Measurements from ENCODE around the gene IFITM1. TPM values are rescaled to one million over a fixed set of nuclear protein-coding genes. Genes with fewer than 3 reads are reported as not detected.
A peak's percentile ranks its signal among the peaks of the same experiment; 100 is the strongest.
"Not testable (repeated sequence)": the region's sequence is repeated elsewhere in the genome, so short reads cannot be mapped to it uniquely, and the experiment has no call there.

Gene IFITM1
- total RNA-seq: 100 to 1,000 TPM in 1 of 6 donors, 10 to 100 TPM in 5; 16.8 to 119 (median 74.5) TPM

DNA sequence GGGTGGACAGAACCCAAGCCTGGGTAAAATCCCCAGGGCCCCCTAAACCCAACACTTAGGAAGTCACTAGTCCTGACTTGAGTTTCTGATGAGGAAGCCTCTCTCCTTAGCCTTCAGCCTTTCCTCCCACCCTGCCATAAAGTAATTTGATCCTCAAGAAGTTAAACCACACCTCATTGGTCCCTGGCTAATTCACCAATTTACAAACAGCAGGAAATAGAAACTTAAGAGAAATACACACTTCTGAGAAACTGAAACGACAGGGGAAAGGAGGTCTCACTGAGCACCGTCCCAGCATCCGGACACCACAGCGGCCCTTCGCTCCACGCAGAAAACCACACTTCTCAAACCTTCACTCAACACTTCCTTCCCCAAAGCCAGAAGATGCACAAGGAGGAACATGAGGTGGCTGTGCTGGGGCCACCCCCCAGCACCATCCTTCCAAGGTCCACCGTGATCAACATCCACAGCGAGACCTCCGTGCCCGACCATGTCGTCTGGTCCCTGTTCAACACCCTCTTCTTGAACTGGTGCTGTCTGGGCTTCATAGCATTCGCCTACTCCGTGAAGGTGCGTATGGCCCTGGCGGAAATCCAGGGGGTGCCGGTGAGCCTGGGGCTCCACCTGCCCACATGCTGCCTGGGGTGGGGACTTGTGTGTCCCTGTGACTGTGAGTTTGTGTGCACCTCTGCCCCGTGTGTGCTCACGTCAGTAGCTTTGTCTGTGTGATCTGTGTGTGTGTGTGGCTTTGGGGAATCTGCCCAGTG, at the start of gene IFITM1:
IFITM1 (plus strand) TSS at position 254 of the 767 bp plus-strand sequence; CDS start at position 385, 131 bp downstream.
- Histone ChIP-seq H3K4me3 (peak within 1 kb of the TSS; percentile 42 to 67 (median 47)), H3K27ac (peak within 1 kb of the TSS; percentile 85 to 97 (median 94)), H3K4me1 (peaks cover 42 to 69% (median 56%) of the 10 kb centered on the region in 4 donors), H3K9me3 (no peaks in the 10 kb centered on the region), H3K36me3 (no peaks in the 10 kb centered on the region), H3K27me3 (peaks cover 0 to 9% (median 0%) of the 10 kb centered on the region in 4 donors)
- TF ChIP-seq POLR2A (IDR thresholded peaks at IDR 0.05): peak in 3 of 4 donors; percentile 28 to 83 (median 67)
- no peak for TF ChIP-seq EP300 (IDR thresholded peaks at IDR 0.05)
- TF ChIP-seq POLR2AphosphoS5 (IDR thresholded peaks at IDR 0.05): peak; percentile 65 to 81
- TF ChIP-seq, protein P1, sequence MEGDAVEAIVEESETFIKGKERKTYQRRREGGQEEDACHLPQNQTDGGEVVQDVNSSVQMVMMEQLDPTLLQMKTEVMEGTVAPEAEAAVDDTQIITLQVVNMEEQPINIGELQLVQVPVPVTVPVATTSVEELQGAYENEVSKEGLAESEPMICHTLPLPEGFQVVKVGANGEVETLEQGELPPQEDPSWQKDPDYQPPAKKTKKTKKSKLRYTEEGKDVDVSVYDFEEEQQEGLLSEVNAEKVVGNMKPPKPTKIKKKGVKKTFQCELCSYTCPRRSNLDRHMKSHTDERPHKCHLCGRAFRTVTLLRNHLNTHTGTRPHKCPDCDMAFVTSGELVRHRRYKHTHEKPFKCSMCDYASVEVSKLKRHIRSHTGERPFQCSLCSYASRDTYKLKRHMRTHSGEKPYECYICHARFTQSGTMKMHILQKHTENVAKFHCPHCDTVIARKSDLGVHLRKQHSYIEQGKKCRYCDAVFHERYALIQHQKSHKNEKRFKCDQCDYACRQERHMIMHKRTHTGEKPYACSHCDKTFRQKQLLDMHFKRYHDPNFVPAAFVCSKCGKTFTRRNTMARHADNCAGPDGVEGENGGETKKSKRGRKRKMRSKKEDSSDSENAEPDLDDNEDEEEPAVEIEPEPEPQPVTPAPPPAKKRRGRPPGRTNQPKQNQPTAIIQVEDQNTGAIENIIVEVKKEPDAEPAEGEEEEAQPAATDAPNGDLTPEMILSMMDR (IDR thresholded peaks at IDR 0.05): peak in 2 of 6 experiments; percentile 7 to 35
- WGBS, 2 donors: 8 to 13% methylated on average over 14 to 18 of the region's 18 CpGs
- ATAC-seq (ENCODE audit: low FRiP score in 2 of 2): peak; percentile 4 to 39
- no peak for DNase-seq

GRCh38 chr11:266676-267439, 47.0 kb upstream of the IFITM1 start:
- ATAC-seq (ENCODE audit: low FRiP score in 2 of 2) (no peak), DNase-seq (peak in 1 of 2 donors; percentile 52)
- WGBS, 2 donors: 66 to 69% methylated on average over 5 of the region's 13 CpGs
- TF ChIP-seq, protein P1 (IDR thresholded peaks at IDR 0.05): no peak
- TF ChIP-seq EP300 (IDR thresholded peaks at IDR 0.05) (no peak), POLR2A (IDR thresholded peaks at IDR 0.05) (no peak), POLR2AphosphoS5 (IDR thresholded peaks at IDR 0.05) (no peak)
- Histone ChIP-seq H3K4me3 (no peak overlapping the region), H3K9me3 (peaks cover 0 to 4% (median 0%) of the 10 kb centered on the region in 4 donors), H3K27ac (peak overlapping the region in 1 of 4 donors; percentile 23), H3K4me1 (peaks cover 11 to 26% (median 12%) of the 10 kb centered on the region in 4 donors), H3K36me3 (no peaks in the 10 kb centered on the region), H3K27me3 (no peaks in the 10 kb centered on the region)

DNA sequence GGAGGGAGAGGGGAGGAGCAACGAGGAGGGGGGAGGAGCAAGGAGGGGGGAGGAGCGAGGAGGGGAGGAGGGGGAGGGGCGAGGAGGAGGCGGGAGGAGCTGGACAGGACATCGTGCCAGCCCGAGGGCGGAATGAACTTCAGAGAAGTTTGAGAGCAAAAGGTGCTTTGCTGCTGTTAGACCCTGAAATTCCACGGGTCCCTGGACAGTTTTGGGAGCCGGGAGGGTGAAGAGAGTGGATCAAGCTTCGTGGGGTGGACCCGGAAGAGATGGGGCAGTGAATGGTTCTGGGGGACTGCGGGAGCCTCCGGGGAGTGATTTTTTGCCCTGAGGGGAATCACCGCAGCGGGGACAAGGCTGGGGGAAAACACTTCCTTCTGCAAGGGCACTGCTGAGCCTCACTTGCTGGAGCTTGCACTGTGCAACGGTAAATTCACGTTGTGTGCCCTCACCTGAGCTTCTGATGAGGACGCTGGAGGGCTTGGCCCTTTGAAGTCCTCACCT, 46.3 kb upstream of the IFITM1 start:
- peak overlapping the region; percentile 91 to 92 (median 92) for H3K27ac ChIP-seq
- DNase-seq: peak in 1 of 2 donors; percentile 79
- peaks cover 11 to 26% (median 12%) of the 10 kb centered on the region in 4 donors for H3K4me1 ChIP-seq

DNA sequence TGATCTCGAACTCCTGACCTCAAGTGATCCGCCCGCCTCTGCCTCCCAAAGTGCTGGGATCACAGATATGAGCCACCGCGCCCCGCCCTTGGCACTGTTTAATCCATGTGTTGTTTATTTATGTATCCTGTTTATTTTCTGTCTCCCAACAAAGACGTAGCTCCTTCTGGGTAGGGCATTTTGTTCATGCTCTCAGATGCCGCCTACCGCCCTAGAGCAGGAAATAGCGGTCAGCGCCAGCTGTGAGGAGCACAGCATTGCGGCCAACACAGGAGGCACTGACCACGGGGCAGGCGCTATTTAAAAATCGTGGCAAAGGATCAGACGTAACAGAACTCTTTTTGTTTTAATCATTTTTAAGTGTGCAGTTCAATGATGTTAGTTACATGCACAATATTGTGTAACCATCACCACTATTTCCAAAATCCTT, 45.1 kb upstream of the IFITM1 start:
- H3K36me3 ChIP-seq, H3K27me3 ChIP-seq, H3K9me3 ChIP-seq: not testable (repeated sequence)
- ATAC-seq (ENCODE audit: low FRiP score in 2 of 2): peak; percentile 84 to 91
- Histone ChIP-seq H3K4me1 (peaks cover 11 to 26% (median 12%) of the 10 kb centered on the region in 4 donors), H3K27ac (peak overlapping the region; percentile 91 to 92 (median 92)), H3K4me3 (peak overlapping the region in 3 of 4 donors; percentile 36 to 46 (median 44))
- DNase-seq: peak in 1 of 2 donors; percentile 82
- WGBS, 2 donors: 22 to 25% methylated on average over 16 of the region's 16 CpGs
- TF ChIP-seq EP300 (IDR thresholded peaks at IDR 0.05): peak in 2 of 4 donors; percentile 69 to 71
- peak in 1 of 4 donors; percentile 36 for TF ChIP-seq POLR2A (IDR thresholded peaks at IDR 0.05)
- TF ChIP-seq, protein P1 (IDR thresholded peaks at IDR 0.05): peak in 1 of 6 experiments; percentile 42
- peak; percentile 70 to 81 for TF ChIP-seq POLR2AphosphoS5 (IDR thresholded peaks at IDR 0.05)

More for the DNA sequence above, 46.3 kb upstream of the IFITM1 start:
- peak; percentile 60 to 63 for ATAC-seq (ENCODE audit: low FRiP score in 2 of 2)
- Histone ChIP-seq H3K36me3 (no peaks in the 10 kb centered on the region), H3K9me3 (peaks cover 0 to 4% (median 0%) of the 10 kb centered on the region in 4 donors), H3K4me3 (peak overlapping the region in 3 of 4 donors; percentile 36 to 46 (median 44)), H3K27me3 (no peaks in the 10 kb centered on the region)
- 32 to 50% methylated on average over 11 to 15 of the region's 18 CpGs for WGBS, 2 donors
- TF ChIP-seq POLR2A (IDR thresholded peaks at IDR 0.05): peak in 1 of 4 donors; percentile 70
- TF ChIP-seq, protein P1 (IDR thresholded peaks at IDR 0.05): no peak
- TF ChIP-seq POLR2AphosphoS5 (IDR thresholded peaks at IDR 0.05): peak; percentile 18 to 27
- TF ChIP-seq EP300 (IDR thresholded peaks at IDR 0.05): no peak
